Activated CD4-positive, alpha-beta T cell treated with anti-CD3 and anti-CD28 coated beads, Interleukin-2, amount 50 U/mL, for 1 hour (primary cell): Measurements from ENCODE around the gene ADA.

Experiments used
- DNase-seq: peaks from one replicate; pipeline ENCODE4 v3.0.0-alpha.2; 2020

The ADA gene

GRCh38 chr20:44574372-44574771 is 77.1 kb downstream of the ADA start:
- no peak for DNase-seq

DNA sequence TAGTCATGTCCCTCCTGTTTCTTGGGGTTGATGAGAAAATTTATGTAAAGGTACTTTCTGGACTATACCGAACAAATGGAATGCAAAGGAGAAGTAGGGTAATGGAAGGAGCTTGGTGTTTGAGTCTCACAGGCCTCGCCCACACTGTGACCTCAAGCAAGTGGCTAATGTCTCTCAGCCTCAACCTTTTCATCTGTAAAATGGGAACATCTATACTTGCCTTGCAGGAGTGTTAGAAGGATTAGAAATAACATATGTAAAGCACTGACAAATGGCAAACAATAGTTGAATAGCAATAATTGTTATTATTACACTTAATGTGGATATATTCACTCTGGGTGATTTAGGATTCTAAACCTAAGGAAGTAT is 78.0 kb downstream of the ADA start:
- DNase-seq = no peak

GRCh38 chr20:44572551-44573500 is 78.7 kb downstream of the ADA start:
- DNase-seq = no peak

- DNase-seq = no peak
These were observed 80.0 kb downstream of the ADA start for GRCh38 chr20:44571362-44571988.

- no peak for DNase-seq
These were observed 81.1 kb downstream of the ADA start for GRCh38 chr20:44570367-44570766.
